Measurements from ENCODE around the gene SERINC5. TPM values are rescaled to one million over a fixed set of nuclear protein-coding genes. Genes with fewer than 3 reads are reported as not detected.

Gene SERINC5
- total RNA-seq, 1 donor from 2014 or later = 57.3 TPM

DNA sequence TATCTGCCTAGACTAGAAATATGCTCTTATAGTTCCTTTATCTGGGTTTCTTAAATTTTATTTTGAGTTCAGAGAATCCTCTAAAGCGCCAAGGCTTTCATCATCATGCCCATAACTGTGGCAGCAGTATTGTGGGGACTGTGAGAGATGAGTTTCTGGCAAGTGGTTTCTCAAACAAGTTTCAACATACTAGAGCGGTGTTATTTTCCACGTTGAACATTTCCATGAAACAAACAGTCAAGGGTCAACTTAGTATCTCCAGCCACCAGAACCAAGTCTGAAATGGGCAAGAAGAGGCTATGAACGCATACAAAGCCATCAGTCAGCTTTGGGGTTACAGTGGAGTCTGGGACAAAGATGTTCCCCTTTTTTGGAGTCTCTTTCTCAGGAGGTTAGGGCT, 40.3 kb downstream of the SERINC5 start:
- Mint-ChIP-seq H3K4me1 (ENCODE audit: low read depth, unreplicated experiment) (peaks cover 19% of the 10 kb centered on the region), H3K27ac (ENCODE audit: unreplicated experiment) (no peak overlapping the region)
- DNase-seq (ENCODE audit: low read depth) = no peak

GRCh38 chr5:80213466-80213865, 42.4 kb downstream of the SERINC5 start:
- H3K4me3 ChIP-seq (ENCODE audit: insufficient read depth, low read depth, low read length) = no peak overlapping the region
- H3K9me3 ChIP-seq (ENCODE audit: insufficient read depth, low read depth, low read length) = no peaks in the 10 kb centered on the region
- DNase-seq (ENCODE audit: low read depth) (no peak), FAIRE-seq (no peak)
- Mint-ChIP-seq H3K4me3 (ENCODE audit: unreplicated experiment) (no peak overlapping the region), H3K4me1 (ENCODE audit: low read depth, unreplicated experiment) (peaks cover 13% of the 10 kb centered on the region), H3K27ac (ENCODE audit: unreplicated experiment) (no peak overlapping the region), H3K9me3 (ENCODE audit: unreplicated experiment) (no peaks in the 10 kb centered on the region), H3K36me3 (ENCODE audit: low read depth, unreplicated experiment) (peaks cover 4% of the 10 kb centered on the region), H3K27me3 (ENCODE audit: low read depth, unreplicated experiment) (no peaks in the 10 kb centered on the region)
- H2AFZ ChIP-seq (ENCODE audit: low read depth, low read length) = no peak overlapping the region
- H3K79me2 ChIP-seq (ENCODE audit: insufficient read depth, low read length) = peaks cover 67% of the 10 kb centered on the region
- no peak overlapping the region for H3K9ac ChIP-seq (ENCODE audit: low read length)
- H3K27me3 ChIP-seq (ENCODE audit: insufficient read depth, low read length) = no peaks in the 10 kb centered on the region
- no peak overlapping the region for H3K27ac ChIP-seq (ENCODE audit: low read depth, low read length)
- no peak overlapping the region for H3K4me2 ChIP-seq (ENCODE audit: low read length)
- peaks cover 6% of the 10 kb centered on the region for H3K4me1 ChIP-seq (ENCODE audit: insufficient read depth, low read length)
- H3K36me3 ChIP-seq (ENCODE audit: insufficient read depth, low read length) = no peaks in the 10 kb centered on the region
- TF ChIP-seq, protein P1, sequence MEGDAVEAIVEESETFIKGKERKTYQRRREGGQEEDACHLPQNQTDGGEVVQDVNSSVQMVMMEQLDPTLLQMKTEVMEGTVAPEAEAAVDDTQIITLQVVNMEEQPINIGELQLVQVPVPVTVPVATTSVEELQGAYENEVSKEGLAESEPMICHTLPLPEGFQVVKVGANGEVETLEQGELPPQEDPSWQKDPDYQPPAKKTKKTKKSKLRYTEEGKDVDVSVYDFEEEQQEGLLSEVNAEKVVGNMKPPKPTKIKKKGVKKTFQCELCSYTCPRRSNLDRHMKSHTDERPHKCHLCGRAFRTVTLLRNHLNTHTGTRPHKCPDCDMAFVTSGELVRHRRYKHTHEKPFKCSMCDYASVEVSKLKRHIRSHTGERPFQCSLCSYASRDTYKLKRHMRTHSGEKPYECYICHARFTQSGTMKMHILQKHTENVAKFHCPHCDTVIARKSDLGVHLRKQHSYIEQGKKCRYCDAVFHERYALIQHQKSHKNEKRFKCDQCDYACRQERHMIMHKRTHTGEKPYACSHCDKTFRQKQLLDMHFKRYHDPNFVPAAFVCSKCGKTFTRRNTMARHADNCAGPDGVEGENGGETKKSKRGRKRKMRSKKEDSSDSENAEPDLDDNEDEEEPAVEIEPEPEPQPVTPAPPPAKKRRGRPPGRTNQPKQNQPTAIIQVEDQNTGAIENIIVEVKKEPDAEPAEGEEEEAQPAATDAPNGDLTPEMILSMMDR (IDR thresholded peaks at IDR 0.05; ENCODE audit: insufficient read depth, low read depth, low read length) = no peak
- TF ChIP-seq EZH2 (IDR thresholded peaks at IDR 0.05; ENCODE audit: insufficient read depth, low read length) = no peak
- peaks cover 24% of the 10 kb centered on the region for H4K20me1 ChIP-seq (ENCODE audit: insufficient read depth, low read length)

More for the DNA sequence above, 40.3 kb downstream of the SERINC5 start:
- peaks cover 16% of the 10 kb centered on the region for H3K4me1 ChIP-seq (ENCODE audit: insufficient read depth, low read length)
- H3K9me3 ChIP-seq (ENCODE audit: insufficient read depth, low read depth, low read length) = no peaks in the 10 kb centered on the region
- H3K4me3 Mint-ChIP-seq (ENCODE audit: unreplicated experiment) = no peak overlapping the region
- H3K27me3 ChIP-seq (ENCODE audit: insufficient read depth, low read length) = no peaks in the 10 kb centered on the region
- no peak overlapping the region for H3K4me2 ChIP-seq (ENCODE audit: low read length)
- H3K79me2 ChIP-seq (ENCODE audit: insufficient read depth, low read length) = peaks cover 57% of the 10 kb centered on the region
- no peak overlapping the region for H3K9ac ChIP-seq (ENCODE audit: low read length)
- no peak for FAIRE-seq
- H3K9me3 Mint-ChIP-seq (ENCODE audit: unreplicated experiment) = no peaks in the 10 kb centered on the region
- H3K27me3 Mint-ChIP-seq (ENCODE audit: low read depth, unreplicated experiment) = no peaks in the 10 kb centered on the region
- no peak overlapping the region for H3K4me3 ChIP-seq (ENCODE audit: insufficient read depth, low read depth, low read length)
- H4K20me1 ChIP-seq (ENCODE audit: insufficient read depth, low read length) = peaks cover 41% of the 10 kb centered on the region
- TF ChIP-seq, protein P1 (IDR thresholded peaks at IDR 0.05; ENCODE audit: insufficient read depth, low read depth, low read length) = no peak
- no peak for TF ChIP-seq EZH2 (IDR thresholded peaks at IDR 0.05; ENCODE audit: insufficient read depth, low read length)
- H3K27ac ChIP-seq (ENCODE audit: low read depth, low read length) = no peak overlapping the region
- no peak overlapping the region for H2AFZ ChIP-seq (ENCODE audit: low read depth, low read length)
- peaks cover 4% of the 10 kb centered on the region for H3K36me3 Mint-ChIP-seq (ENCODE audit: low read depth, unreplicated experiment)
- H3K36me3 ChIP-seq (ENCODE audit: insufficient read depth, low read length) = no peaks in the 10 kb centered on the region

GRCh38 chr5:80212171-80212667, 43.6 kb downstream of the SERINC5 start:
- H3K4me1 ChIP-seq (ENCODE audit: insufficient read depth, low read length) = peaks cover 3% of the 10 kb centered on the region
- H3K79me2 ChIP-seq (ENCODE audit: insufficient read depth, low read length) = peaks cover 71% of the 10 kb centered on the region
- H3K27me3 ChIP-seq (ENCODE audit: insufficient read depth, low read length) = no peaks in the 10 kb centered on the region
- DNase-seq (ENCODE audit: low read depth) = no peak
- peaks cover 16% of the 10 kb centered on the region for H3K4me1 Mint-ChIP-seq (ENCODE audit: low read depth, unreplicated experiment)
- H3K27me3 Mint-ChIP-seq (ENCODE audit: low read depth, unreplicated experiment) = no peaks in the 10 kb centered on the region
- H3K9ac ChIP-seq (ENCODE audit: low read length) = no peak overlapping the region
- no peaks in the 10 kb centered on the region for H3K9me3 ChIP-seq (ENCODE audit: insufficient read depth, low read depth, low read length)
- no peak overlapping the region for H3K27ac Mint-ChIP-seq (ENCODE audit: unreplicated experiment)
- H4K20me1 ChIP-seq (ENCODE audit: insufficient read depth, low read length) = peaks cover 12% of the 10 kb centered on the region
- no peak overlapping the region for H3K4me2 ChIP-seq (ENCODE audit: low read length)
- no peaks in the 10 kb centered on the region for H3K9me3 Mint-ChIP-seq (ENCODE audit: unreplicated experiment)
- H3K27ac ChIP-seq (ENCODE audit: low read depth, low read length) = no peak overlapping the region
- H2AFZ ChIP-seq (ENCODE audit: low read depth, low read length) = no peak overlapping the region
- FAIRE-seq = no peak
- no peak overlapping the region for H3K4me3 Mint-ChIP-seq (ENCODE audit: unreplicated experiment)
- peaks cover 4% of the 10 kb centered on the region for H3K36me3 Mint-ChIP-seq (ENCODE audit: low read depth, unreplicated experiment)
- TF ChIP-seq, protein P1 (IDR thresholded peaks at IDR 0.05; ENCODE audit: insufficient read depth, low read depth, low read length) = no peak
- no peak for TF ChIP-seq EZH2 (IDR thresholded peaks at IDR 0.05; ENCODE audit: insufficient read depth, low read length)
- H3K4me3 ChIP-seq (ENCODE audit: insufficient read depth, low read depth, low read length) = no peak overlapping the region
- H3K36me3 ChIP-seq (ENCODE audit: insufficient read depth, low read length) = no peaks in the 10 kb centered on the region

Data from astrocyte (in vitro differentiated cells and primary cell).